Fibroblast of lung (primary cell): ENCODE results near the gene CD164L2. TPM values are rescaled to one million over a fixed set of nuclear protein-coding genes. Genes with fewer than 3 reads are reported as not detected.

Experiments
- DNase-seq, 2 donors: peaks; one replicate each; pipeline versions ENCODE4 v3.0.0 to v3.0.0-alpha.2; 2010; ENCODE audit warnings: low read depth in 2 of 2
- H2AFZ ChIP-seq: 2 replicates; pipeline ENCODE4 v1.5.1; 2012; ENCODE audit warnings: low read length, control low read depth, inconsistent platforms
- H3K27ac ChIP-seq: 2 replicates; pipeline ENCODE4 v1.5.1; 2011; ENCODE audit warnings: low read length, control low read depth; ENCODE audit not compliant: insufficient read depth
- H3K27me3 ChIP-seq: 2 replicates; pipeline ENCODE4 v1.5.1; 2011; ENCODE audit warnings: mild to moderate bottlenecking, low read length; ENCODE audit not compliant: control insufficient read depth, insufficient read depth
- H3K36me3 ChIP-seq: 2 replicates; pipeline ENCODE4 v1.5.1; 2011; ENCODE audit warnings: low read length; ENCODE audit not compliant: control insufficient read depth, insufficient read depth
- H3K4me1 ChIP-seq: 2 replicates; pipeline ENCODE4 v1.5.1; 2011; ENCODE audit warnings: low read length; ENCODE audit not compliant: control insufficient read depth, insufficient read depth; ENCODE audit errors: extremely low read depth
- H3K4me2 ChIP-seq: 2 replicates; pipeline ENCODE4 v1.5.1; 2011; ENCODE audit warnings: low read length, control low read depth; ENCODE audit not compliant: insufficient read depth; ENCODE audit errors: extremely low read depth
- H3K4me3 ChIP-seq, 4 experiments: fragments of 200-600 bp in 1 of 4; sonication (generic) in 1 of 4; replicated peaks in 1 of 4; 2 replicates each; pipeline ENCODE4 v1.5.1; 2011 to 2016; ENCODE audit warnings: low read length in 4 of 4, low read depth in 3 of 4, mild to moderate bottlenecking in 3 of 4, control low read depth in 2 of 4, inconsistent platforms in 1 of 4, mixed read lengths in 1 of 4; ENCODE audit not compliant: insufficient read depth in 1 of 4; ENCODE audit errors: control extremely low read depth in 1 of 4
- H3K79me2 ChIP-seq: 2 replicates; pipeline ENCODE4 v1.5.1; 2012; ENCODE audit warnings: mild to moderate bottlenecking, low read length, inconsistent platforms; ENCODE audit not compliant: control insufficient read depth, insufficient read depth
- H3K9ac ChIP-seq: 2 replicates; pipeline ENCODE4 v1.5.1; 2011; ENCODE audit warnings: mild to moderate bottlenecking, low read length, control low read depth; ENCODE audit not compliant: insufficient read depth
- H3K9me3 ChIP-seq: 2 replicates; pipeline ENCODE4 v1.5.1; 2012; ENCODE audit warnings: low read depth, low read length; ENCODE audit not compliant: control insufficient read depth, insufficient read depth
- H4K20me1 ChIP-seq: 2 replicates; pipeline ENCODE4 v1.5.1; 2011; ENCODE audit warnings: low read length; ENCODE audit not compliant: control insufficient read depth, insufficient read depth; ENCODE audit errors: extremely low read depth
- EZH2 ChIP-seq: IDR thresholded peaks from 2 replicates; pipeline ENCODE4 v1.5.1; 2012; ENCODE audit warnings: low read length, control low read depth, mild to moderate bottlenecking; ENCODE audit errors: missing control alignments
- polyA plus RNA-seq, 2 donors: library from polyadenylated mRNA; depleted of rRNA in 1 of 2; stranded (reverse) in 1 of 2; unstranded in 1 of 2; fragments of >200 nt; gene quantifications; 2 replicates each; pipeline ENCODE4 v1.2.1, GENCODE V29; 2011 to 2012; ENCODE audit warnings: missing spikeins in 1 of 2
- total RNA-seq: library from RNA; depleted of rRNA; stranded (reverse); fragments of >200 nt; gene quantifications from 2 replicates; pipeline ENCODE4 v1.2.1, GENCODE V29; 2014
- TF ChIP-seq, protein P1 (sequence below), 2 donors: IDR thresholded peaks in 1 of 2; conservative IDR thresholded peaks in 1 of 2; 1 replicate in 1 of 2; 2 replicates in 1 of 2; pipeline ENCODE4 v1.5.1; 2011 to 2012; ENCODE audit warnings: low read length in 2 of 2, control low read depth in 1 of 2, inconsistent platforms in 1 of 2, low read depth in 1 of 2, mild to moderate bottlenecking in 1 of 2

The CD164L2 gene
- total and polyA plus RNA-seq, 2 donors (not counting 1 experiment from before 2014, with no cell fraction given) = not detected

DNA sequence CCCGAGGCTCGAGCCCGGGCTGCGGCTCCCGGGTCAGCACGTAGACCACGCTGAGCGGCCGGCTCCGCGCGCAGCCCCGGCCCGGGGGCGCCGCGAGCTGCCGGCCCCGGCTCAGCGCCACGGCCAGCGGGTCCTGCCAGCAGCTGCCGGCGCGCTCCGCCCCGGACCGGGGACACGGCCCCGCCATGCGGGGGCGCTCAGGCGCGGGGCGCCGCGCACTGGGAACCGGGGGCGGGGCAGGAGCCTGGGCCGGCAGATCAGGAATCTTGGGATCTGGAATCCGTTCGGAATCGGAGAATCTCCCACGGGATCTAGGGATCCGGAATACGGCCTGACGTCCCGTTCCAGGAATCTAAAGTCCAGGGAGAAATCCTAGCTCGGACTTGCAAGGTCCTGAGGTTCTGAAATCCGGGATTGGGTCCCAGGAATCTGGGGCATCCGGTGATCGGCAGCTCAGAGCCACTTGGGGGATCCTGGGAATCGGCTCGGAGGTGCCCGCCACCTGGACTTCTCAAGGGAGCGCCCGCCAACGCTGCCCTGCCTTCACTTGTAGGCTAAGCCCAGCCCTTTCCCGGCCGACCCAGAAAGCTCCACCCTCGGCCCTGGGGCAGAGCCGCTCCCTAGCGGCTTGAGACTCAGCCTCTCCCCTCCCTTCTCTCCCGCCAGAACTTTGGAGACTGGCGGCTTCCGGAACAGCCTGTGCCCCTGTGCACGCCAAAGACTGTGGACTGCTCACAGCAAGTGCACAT lies 16.5 kb downstream of the CD164L2 start, which contains the start of gene MAP3K6:
Gene MAP3K6, minus strand, starts transcription at position 551 of the 749 bp plus-strand sequence. Its CDS starts 364 bp downstream, at position 187.
- DNase-seq = peak; percentile 73 to 76
- peak within 1 kb of the TSS; percentile 89 for H3K9ac ChIP-seq
- H3K27ac ChIP-seq = peak within 1 kb of the TSS; percentile 92
- no peaks in the 10 kb centered on the region for H3K9me3 ChIP-seq
- H3K4me3 ChIP-seq = peak within 1 kb of the TSS; percentile 73 to 88 (median 80)
- no peaks in the 10 kb centered on the region for H4K20me1 ChIP-seq
- TF ChIP-seq, protein P1, sequence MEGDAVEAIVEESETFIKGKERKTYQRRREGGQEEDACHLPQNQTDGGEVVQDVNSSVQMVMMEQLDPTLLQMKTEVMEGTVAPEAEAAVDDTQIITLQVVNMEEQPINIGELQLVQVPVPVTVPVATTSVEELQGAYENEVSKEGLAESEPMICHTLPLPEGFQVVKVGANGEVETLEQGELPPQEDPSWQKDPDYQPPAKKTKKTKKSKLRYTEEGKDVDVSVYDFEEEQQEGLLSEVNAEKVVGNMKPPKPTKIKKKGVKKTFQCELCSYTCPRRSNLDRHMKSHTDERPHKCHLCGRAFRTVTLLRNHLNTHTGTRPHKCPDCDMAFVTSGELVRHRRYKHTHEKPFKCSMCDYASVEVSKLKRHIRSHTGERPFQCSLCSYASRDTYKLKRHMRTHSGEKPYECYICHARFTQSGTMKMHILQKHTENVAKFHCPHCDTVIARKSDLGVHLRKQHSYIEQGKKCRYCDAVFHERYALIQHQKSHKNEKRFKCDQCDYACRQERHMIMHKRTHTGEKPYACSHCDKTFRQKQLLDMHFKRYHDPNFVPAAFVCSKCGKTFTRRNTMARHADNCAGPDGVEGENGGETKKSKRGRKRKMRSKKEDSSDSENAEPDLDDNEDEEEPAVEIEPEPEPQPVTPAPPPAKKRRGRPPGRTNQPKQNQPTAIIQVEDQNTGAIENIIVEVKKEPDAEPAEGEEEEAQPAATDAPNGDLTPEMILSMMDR (conservative IDR thresholded peaks at IDR 0.05 in 1 of 2, IDR thresholded peaks at IDR 0.05 in 1 of 2; ENCODE audit: low read depth in 1 of 2, low read length in 2 of 2) = peak in 1 of 2 donors; percentile 0
- no peak for TF ChIP-seq EZH2
- peak within 1 kb of the TSS; percentile 83 for H2AFZ ChIP-seq
- peaks cover 16% of the 10 kb centered on the region for H3K36me3 ChIP-seq
- H3K4me1 ChIP-seq = peaks cover 11% of the 10 kb centered on the region
- peaks cover 10% of the 10 kb centered on the region for H3K79me2 ChIP-seq
- peak within 1 kb of the TSS; percentile 80 for H3K4me2 ChIP-seq
- H3K27me3 ChIP-seq = no peaks in the 10 kb centered on the region

GRCh38 chr1:27366113-27366410 lies 17.1 kb downstream of the CD164L2 start:
- Histone ChIP-seq H3K9ac (peak overlapping the region; percentile 89), H3K27me3 (no peaks in the 10 kb centered on the region), H3K27ac (peak overlapping the region; percentile 85), H3K4me1 (peaks cover 11% of the 10 kb centered on the region), H3K4me3 (peak overlapping the region; percentile 70 to 79 (median 75)), H3K36me3 (peaks cover 18% of the 10 kb centered on the region), H3K79me2 (peaks cover 10% of the 10 kb centered on the region), H2AFZ (no peak overlapping the region), H4K20me1 (no peaks in the 10 kb centered on the region), H3K9me3 (no peaks in the 10 kb centered on the region), H3K4me2 (peak overlapping the region; percentile 78)
- DNase-seq = peak; percentile 66 to 73
- no peak for TF ChIP-seq EZH2
- TF ChIP-seq, protein P1 (conservative IDR thresholded peaks at IDR 0.05 in 1 of 2, IDR thresholded peaks at IDR 0.05 in 1 of 2; ENCODE audit: low read depth in 1 of 2, low read length in 2 of 2) = no peak

DNA sequence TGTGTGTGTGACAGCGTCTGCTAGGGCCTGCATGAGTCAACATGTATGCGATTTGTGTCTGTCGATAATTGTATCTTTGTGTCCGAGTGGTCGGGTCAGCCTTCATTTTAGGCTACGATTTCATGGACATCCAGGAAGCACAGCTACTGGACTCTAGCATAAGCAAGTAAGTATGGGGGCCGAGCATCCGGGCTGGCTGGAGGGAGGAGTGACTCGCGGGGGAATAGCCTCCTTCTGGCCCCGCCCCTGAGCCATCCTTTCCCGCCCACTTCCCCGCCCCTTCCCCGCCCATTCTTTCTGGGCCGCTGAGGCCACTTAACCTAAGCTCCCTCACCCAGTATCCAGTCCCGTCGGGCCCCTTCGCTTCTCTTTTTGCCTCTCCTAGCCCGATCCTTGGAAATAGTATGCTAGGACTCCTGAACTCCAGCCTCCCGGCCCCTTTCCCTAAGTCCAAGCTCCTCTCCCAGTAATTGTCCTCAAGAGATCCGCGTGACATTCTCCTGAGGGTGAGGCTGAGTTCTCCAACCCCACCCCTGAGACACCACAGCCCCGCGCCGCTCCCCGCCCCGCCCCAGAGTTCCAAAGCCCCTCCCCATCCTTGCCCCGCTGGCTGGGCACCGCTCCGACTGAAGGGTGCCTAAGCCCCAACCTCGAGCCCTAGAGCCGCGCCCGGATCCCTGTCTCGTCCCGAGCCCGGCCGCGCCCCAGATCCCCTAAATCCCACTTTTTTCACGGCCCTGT lies 17.6 kb downstream of the CD164L2 start:
- Histone ChIP-seq H3K36me3 (peaks cover 19% of the 10 kb centered on the region), H3K27me3 (no peaks in the 10 kb centered on the region), H3K4me2 (peak overlapping the region; percentile 100), H3K4me1 (peaks cover 11% of the 10 kb centered on the region), H3K4me3 (peak overlapping the region; percentile 70 to 79 (median 75)), H3K9ac (peak overlapping the region; percentile 89), H4K20me1 (no peaks in the 10 kb centered on the region), H3K9me3 (no peaks in the 10 kb centered on the region), H3K27ac (peak overlapping the region; percentile 85), H2AFZ (peak overlapping the region; percentile 93), H3K79me2 (peaks cover 10% of the 10 kb centered on the region)
- no peak for TF ChIP-seq EZH2
- TF ChIP-seq, protein P1 (conservative IDR thresholded peaks at IDR 0.05 in 1 of 2, IDR thresholded peaks at IDR 0.05 in 1 of 2; ENCODE audit: low read depth in 1 of 2, low read length in 2 of 2) = no peak
- peak; percentile 84 to 90 for DNase-seq
